ENCODE measurements around the gene RC3H2.

The RC3H2 gene, protein sequence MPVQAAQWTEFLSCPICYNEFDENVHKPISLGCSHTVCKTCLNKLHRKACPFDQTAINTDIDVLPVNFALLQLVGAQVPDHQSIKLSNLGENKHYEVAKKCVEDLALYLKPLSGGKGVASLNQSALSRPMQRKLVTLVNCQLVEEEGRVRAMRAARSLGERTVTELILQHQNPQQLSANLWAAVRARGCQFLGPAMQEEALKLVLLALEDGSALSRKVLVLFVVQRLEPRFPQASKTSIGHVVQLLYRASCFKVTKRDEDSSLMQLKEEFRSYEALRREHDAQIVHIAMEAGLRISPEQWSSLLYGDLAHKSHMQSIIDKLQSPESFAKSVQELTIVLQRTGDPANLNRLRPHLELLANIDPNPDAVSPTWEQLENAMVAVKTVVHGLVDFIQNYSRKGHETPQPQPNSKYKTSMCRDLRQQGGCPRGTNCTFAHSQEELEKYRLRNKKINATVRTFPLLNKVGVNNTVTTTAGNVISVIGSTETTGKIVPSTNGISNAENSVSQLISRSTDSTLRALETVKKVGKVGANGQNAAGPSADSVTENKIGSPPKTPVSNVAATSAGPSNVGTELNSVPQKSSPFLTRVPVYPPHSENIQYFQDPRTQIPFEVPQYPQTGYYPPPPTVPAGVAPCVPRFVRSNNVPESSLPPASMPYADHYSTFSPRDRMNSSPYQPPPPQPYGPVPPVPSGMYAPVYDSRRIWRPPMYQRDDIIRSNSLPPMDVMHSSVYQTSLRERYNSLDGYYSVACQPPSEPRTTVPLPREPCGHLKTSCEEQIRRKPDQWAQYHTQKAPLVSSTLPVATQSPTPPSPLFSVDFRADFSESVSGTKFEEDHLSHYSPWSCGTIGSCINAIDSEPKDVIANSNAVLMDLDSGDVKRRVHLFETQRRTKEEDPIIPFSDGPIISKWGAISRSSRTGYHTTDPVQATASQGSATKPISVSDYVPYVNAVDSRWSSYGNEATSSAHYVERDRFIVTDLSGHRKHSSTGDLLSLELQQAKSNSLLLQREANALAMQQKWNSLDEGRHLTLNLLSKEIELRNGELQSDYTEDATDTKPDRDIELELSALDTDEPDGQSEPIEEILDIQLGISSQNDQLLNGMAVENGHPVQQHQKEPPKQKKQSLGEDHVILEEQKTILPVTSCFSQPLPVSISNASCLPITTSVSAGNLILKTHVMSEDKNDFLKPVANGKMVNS

DNA sequence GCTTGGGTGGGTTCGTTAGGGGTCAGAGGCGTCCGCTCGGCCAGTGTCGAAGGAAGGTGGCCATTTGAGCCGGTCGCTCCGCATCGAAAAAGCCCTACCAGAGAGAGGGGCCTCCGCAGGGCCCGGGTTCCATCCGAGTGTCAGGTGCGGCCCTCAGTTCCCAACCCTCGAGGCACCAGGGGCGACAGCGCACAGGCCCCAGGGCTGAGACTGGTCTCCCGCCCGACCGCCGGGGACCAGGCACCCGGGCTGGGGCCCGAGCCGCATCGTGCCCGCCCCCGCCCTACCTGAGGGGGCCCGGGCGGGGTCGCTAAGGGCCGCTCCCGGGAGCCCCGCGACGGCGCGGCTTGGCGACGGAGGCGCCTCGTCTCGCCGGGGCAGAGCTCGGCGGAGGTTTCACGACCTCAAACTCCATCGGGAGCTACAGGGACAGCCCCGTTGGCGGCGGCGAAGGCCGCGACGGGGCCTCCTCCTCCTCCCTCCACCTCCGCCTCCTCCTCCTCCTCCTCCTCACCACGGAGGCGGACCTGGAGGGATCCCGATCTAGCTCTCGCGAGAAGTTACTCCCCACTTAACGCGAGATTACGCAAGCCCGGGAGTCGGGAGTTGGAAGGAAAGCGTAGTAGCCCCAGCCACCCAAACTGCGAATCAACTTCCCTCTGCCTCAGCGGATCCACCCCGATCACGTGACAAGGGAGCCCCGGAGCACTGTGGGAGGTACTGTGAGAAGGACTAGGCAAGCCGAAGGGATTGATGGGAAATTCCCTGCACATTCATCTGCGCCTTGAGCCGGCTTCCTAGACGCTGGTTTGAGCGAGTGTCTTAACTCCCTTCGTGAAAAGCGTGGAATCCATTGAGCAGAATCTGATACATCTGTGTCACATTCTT, at the start of gene RC3H2:
RC3H2 (minus strand) TSS at position 537 of the 888 bp plus-strand sequence. CDS start 7,850 bp downstream, outside the sequence.
- DNase-seq: peak; percentile 99

DNA sequence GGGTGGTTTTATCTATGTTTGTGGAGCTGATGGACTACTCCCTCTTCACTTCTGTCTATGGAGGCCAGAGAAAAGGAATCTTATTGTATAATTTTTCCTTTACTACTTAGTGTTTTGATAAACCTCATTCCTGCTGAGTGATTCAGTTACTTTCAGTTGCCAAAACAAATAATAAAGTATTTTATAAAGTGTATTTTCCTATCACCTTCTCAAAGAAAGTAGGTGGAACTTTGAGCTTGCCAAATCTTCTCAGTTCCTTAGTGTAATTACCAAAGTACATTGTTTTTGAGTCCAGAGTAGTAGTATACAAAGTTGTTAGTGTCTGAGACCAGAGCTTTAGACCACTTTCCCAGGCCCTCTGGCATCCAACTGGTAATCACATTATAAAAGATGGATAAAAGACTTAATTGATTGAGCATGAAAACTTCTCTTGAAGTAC, 49.1 kb upstream of the RC3H2 start:
- DNase-seq: no peak

DNA sequence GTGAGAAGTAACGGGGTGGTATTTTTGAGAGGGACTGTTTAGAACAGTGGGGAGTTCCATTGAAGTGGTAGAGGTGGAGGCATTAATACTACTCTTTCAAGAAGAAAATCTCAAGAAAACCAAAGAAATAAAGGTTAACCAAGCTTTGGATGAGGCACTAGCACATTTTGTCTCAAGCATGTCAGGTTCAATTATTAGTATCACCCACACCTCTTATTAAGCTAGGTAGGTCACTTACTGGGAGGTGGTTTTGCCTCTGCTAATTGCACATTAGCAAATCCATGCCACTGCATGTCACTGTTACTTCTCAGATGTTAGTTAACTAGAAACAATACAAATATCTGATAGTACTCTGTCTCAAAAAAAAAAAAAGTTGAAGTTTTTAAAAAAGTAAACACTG, 45.9 kb upstream of the RC3H2 start:
- no peak for DNase-seq

DNA sequence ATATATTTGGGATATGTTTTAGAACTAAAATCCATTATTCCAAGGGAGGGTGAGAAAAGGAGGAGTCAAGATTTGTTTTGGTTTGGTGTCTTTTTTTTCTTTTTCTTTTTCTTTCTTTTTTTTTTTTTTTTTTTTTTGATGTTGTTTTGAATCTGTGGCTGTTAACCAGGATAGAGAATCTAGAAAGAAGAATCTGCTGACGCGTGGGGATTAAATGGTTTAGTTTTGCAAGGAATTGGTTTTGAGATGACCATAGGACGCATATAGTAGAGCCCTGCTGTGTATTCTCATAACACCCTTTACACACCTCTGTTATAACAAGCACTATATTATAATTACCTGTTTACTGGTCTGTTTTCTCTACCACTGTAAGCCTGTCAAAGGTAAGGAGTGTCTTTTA, 45.1 kb upstream of the RC3H2 start:
- no peak for DNase-seq

DNA sequence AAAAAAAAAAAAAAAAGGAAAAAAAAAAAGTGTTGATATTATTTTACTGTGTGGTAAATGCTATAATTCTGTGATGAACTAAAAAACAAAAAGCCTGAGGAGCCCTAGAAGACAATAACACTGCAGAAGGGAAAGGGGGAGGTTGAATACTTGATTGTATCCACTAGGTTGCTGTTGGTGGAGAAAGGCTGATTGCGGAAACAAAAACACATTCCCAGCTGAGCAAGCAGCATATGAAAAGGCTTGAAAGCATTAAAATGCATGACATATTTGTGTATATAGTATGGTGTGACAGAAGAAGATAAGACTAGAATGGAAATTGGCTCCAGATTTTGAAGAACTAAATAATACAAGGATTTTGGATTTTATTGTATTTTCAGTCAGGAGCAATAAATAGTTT, 44.5 kb upstream of the RC3H2 start:
- no peak for DNase-seq

DNA sequence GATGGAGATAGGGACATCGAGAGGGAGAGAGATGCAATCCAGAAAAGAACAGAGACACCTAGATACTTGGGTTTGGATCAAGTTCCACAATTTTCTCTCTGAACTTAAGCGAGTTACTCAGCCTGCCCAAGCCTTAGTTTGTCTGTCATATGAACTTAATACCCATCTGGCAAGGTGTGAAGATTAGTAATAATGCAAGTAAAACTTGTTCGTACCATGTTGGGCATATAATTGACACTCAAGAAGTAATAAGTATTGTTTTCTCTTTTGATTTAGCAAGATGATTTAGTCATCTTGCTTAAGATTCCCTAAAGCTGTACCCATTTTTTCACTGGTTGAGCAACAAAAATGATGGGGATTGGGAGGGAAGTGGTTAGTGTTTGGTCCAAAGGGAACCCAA, 43.2 kb upstream of the RC3H2 start:
- DNase-seq: no peak

DNA sequence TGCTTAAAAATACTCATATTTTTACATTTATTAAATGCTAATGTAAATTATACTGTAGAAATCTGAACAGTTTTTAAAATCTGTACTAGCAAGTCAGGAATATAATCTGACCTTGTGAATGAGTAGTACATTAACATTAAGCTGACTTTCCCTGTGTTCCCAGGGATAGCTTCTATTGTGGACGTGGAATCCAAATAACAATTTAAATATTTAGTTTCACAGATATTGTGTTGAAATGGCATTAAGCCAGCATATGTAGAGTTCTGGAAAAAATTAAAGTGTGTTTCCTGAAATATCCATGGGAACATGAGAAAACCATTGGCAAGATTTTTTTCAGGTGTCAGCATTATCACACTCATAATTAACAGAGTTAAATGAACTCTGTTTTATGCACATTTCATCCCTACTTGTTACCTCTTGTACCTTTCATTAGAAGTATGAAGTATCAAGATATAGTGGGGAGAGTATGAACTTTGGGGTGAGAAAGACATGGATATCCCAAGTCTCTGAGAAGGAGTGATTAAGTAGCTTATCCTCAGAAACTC, 41.4 kb upstream of the RC3H2 start:
- no peak for DNase-seq

DNA sequence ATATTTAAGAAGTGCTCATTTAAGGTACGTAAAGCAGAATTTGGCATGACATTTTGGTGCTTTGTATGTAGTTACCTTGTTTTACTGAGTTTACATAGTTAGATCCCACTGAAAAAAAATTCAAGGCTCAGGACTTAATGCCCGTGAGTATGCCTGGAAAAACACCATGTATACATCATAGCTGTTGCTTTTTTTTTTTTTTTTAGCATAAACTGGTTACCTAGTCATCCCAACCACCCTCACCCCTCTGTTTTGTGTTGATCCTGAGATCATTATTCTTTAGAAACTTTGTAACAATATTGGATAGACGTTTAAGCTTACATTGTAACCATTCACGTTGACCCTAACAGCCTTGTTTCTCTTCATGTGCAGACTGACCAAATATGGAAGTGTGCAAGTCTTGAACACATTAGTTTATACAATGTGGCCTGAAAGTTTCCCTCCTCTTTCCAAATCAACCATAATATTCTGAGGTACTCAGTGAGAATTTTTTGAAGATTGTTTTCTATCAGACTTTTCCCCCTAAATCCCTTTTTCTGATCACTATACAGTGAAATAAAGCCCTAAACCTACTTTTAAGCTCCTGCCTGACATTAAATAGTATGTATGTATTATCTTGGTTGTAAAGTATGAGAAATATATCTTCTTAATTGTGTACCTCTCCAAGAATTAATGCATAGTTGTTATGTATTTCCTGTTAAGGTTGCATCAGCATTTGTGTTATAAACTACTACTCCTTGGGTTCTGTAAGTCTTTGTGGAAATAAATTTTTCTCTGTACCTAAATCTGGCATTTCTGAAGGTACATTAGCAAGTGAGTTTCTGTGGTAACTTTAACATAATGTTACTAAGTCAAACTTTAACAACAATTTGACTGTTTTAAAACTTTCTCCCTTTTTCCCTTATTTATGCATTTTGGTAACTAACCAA, 40.1 kb upstream of the RC3H2 start:
- DNase-seq: no peak

DNA sequence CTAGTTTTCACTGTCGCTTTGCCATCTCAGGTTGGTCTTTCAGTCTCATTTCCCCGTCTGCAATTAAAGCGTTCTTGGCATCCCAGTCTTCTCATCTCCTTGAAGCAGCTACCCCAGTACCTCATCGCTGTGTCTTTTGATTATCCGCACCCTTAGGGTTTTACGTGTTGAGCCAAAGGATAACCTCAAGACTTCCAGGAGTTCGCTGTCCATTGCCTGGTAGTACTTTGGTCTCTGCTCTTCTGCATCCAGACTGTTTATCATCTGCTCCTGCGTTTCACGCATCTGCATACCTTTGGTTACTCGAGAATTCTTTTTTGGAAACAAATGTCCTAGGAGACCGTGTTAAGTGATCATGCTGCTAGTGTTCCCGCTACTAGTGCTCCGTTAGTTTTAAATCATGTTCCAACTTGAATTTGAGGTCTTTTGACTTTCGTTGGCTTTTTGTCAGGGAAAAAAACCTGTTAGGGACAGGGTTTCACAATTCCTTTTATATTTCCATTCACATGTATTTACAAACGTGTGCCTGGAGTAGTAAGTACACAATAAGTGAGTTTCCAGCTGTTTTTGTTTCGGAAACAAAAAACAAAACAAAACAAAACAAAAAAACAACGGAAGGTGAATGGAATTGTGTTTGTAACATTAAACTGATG, 36.5 kb upstream of the RC3H2 start:
- DNase-seq: no peak

DNA sequence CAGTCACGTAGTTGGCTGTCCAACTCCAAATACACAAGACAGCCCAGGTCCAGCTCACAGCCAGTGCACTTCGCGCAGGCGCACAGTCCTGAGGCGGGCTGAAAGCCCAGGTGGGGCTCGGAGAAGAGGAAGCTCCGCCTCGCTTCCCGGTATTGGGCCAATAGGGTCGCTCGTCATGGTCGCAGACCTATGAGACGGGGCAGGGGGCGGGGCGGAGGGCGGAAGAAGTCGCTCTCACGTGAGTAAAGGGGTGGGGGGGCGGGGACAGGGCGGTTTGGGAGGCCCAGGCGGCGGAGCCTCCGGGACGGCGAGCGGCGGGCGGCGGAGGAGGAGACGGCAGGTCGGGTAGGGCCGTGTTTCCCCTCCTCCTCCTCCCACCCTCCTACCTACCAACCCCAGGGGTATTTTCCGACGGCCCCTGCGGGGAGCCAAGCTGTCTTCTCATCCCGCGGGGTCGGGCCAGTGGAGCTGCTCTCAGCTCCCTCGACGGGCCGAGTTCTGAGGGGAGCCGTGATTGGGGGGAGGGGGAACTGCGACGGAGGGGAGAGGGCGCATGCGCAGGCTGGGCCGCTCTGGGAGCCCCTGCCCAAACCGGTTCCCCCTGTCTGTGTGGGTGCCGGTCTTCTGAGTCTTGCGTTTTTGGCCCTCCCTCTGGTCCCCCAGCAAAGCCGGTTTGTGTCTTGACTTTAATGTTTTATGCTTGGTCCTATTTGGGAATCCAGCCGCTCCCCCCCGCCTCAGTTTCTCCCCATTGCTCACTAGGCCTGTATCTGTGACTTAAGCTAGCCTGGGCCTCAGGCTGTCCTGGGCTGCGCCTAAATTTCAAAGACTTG, 35.8 kb upstream of the RC3H2 start, which contains the start of gene RABGAP1:
RABGAP1 (plus strand) TSS at position 272 of the 833 bp plus-strand sequence. CDS start 16,040 bp downstream, outside the sequence.
- DNase-seq: peak; percentile 98

DNA sequence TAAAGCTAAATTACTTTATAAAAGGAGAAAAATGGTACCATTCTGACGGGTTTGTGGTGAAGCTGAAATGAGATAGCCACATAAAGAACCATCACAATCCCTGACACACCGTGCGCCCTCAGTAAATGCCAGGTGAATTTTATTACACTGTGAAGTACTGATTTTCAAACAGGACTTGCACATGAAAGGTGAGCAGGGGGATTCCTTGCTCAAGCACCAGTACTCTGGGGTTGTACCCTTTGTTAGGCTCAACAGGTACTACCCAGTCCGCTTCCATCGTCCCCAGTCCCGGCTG, 35.2 kb upstream of the RC3H2 start:
- no peak for DNase-seq

DNA sequence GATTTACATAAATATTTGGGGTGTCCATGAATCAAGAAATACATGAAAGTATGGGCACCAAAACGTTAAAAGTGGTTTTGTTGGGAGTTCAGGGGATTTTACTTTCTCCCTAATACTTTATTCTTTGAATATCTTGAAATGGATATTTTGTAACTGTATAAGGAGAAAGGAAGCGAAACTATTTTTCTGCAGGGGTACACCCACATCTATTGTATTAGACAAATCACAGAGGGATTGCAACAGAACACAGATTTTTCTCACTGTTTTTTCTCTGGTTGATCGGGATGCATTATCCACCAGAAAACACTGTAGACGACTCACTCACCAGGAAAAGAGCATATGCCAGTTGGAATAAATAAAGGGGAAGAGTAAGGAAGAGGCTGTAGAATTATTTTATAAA, 34.4 kb upstream of the RC3H2 start:
- no peak for DNase-seq

DNA sequence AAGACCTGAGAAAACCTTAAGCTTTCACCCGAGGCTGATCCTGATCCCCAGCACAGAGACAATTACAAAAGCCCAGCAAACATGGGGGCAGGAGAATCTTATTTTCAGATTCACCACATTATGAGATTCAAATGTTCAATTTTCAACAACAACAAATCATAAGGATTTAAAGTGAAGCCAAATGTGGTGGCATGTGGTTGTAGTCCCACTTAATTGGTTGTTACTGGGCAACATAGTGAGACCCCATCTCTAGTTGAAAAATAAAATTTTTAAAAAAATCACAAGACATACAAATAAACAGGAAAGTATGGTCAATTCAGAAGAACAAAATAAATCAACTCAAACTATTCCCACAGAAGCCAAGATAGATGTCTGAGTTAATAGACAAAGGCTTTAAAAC, 31.7 kb upstream of the RC3H2 start:
- no peak for DNase-seq

DNA sequence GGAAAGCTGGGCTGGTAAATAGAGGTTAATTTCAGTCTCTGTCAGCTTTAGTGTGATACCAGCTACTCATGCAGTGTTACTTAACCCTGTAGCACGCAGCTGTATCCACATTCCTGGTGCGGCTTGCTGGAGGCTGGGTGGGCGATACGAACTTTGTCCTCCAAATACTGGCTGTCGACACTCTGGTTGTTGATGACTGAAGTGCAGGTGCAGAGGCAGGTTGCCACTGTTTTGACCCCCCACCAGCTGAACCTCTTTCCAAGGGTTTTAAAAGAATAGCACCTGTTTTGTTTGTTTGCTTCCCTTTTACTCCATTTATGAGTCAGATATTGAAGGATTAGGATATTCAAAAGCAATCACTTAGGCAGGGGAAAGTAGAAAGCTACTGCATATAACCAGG, 31.3 kb upstream of the RC3H2 start:
- DNase-seq: no peak

DNA sequence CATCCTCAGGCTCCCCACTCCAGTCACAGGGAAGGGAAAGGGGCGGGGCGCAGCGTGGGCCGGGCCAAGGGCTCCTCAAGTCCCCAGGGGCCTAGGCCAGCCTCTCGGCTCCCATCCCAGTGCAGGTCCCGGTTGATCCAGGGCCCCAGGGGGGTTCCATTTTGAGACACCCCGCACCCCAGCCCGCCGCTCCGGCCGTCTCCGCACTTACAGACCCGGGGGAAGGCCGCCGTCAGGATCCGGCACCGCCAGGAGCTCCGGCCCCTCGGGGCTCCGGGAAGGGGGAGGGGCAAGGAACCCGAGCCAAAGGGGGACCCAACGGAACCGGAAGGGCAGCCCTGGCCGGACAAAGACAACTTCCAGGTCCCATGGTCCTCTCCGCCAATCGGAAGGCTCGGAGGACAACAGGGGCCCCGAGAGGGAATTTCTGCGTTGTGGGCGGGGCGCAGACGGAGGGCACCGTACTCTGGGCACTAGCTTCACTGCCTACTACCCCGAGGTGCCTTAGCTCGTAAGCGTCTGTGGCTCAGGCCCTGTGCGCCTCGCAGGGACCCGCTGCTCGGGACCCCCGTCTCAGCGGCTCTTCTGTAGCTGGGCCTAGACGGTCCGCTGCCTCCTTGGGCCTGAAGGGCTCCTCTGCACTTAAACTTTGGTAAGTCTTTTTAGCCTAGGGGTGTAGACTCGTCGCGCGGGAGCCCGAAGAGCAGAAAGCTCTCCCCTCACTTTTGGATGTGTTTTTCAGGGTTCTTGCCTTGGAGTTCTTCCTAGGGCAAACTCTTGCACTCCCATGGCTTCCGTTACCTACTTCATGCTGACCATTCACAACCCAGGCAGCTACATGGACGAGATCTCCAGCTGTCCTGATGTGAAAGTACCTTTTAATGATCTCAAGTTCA, 26.3 kb upstream of the RC3H2 start, which contains the start of gene ZBTB26:
ZBTB26 (minus strand) TSS at position 287 of the 896 bp plus-strand sequence. CDS start 11,578 bp downstream, outside the sequence.
- peak; percentile 88 for DNase-seq

DNA sequence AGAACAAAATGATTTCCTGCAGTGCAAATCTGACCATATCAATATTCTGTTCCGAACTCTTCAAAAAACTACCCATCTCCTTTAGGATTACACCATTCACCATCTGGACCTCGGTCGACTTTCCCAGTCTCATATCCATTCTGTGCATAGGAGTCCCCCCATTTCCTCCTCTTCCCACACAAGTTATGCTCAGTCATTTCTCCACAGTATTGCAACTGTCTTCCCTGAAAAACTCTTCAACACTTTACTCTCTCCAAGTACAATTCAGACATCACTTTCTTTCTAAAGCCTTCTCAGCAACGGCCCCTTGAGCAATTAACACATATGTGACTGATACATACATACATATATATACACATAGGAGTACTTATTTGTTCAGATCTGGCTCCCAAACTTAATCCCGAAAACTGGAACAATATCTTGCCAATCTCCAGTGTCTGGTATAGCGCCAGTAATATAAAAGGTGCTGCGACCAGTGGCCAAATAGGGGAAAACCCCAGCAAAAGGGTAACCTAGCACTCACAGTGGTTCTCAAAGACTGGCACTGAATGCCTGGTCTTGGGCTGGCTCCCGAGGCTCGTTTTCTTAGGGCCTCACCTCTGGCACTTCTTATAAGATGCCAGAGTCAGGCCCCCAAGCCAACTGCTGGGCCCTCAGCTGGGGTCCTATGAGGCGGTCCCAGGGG, 25.5 kb upstream of the RC3H2 start:
- DNase-seq: no peak

DNA sequence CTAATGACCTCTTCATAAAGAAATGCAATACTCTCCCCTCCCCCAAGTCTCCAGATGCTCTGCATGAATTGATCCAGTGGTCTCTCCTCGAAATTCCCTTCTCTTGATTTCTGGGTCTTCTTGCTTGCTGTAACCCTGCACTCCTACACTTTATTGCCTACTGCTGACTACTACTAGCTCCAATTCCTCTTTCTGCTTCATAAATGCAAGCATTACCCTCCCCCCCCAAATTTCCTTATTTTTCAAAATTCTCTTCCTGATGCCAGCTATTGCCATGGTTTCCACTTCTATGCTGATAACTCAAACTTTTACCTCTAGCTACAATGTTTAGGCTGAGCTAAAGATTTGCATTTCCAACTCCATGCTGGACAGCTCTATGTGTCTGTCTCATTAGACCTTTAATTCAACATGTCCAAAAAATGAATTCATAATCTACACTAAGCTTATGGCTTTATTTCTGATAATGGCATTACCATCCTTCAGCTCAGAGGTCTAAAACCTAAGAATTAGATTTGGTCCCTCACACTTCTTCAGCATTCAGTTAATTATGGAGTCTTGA, 24.7 kb upstream of the RC3H2 start:
- no peak for DNase-seq

All from DMS79 (cell line).